Heart left ventricle (tissue), 16 donors: ENCODE measurements around the gene ZNF576. TPM values are rescaled to one million over a fixed set of nuclear protein-coding genes. Genes with fewer than 3 reads are reported as not detected.

Experiments
- ATAC-seq, 4 donors: fragments of 200-7000 bp; cut with Tn5 transposase; one replicate each; pipeline ENCODE4 v1.9.1; 2020 to 2022; ENCODE audit warnings: moderate library complexity in 4 of 4, mild to moderate bottlenecking in 3 of 4, moderate number of reproducible peaks in 1 of 4
- DNase-seq, 5 donors: peaks; one replicate each; pipeline ENCODE4 v3.0.0-alpha.2; 2020
- H3K27ac ChIP-seq, 12 donors: fragments of 200-600 bp; sonication (generic) in 4 of 12; one replicate each; pipeline versions ENCODE4 v1.5.0 to v1.8.0; 2016 to 2022; ENCODE audit warnings: mild to moderate bottlenecking in 2 of 12
- H3K27me3 ChIP-seq, 9 donors: fragments of 200-600 bp; sonication (generic) in 2 of 9; one replicate each; pipeline versions ENCODE4 v1.5.1 to v1.8.0; 2016 to 2022; ENCODE audit warnings: mild to moderate bottlenecking in 3 of 9
- H3K36me3 ChIP-seq, 9 donors: fragments of 200-600 bp; sonication (generic) in 2 of 9; one replicate each; pipeline versions ENCODE4 v1.5.0 to v1.8.0; 2018 to 2022; ENCODE audit warnings: mild to moderate bottlenecking in 2 of 9
- H3K4me1 ChIP-seq, 12 donors: fragments of 200-600 bp; sonication (generic) in 4 of 12; one replicate each; pipeline versions ENCODE4 v1.5.0 to v1.8.0; 2016 to 2022; ENCODE audit warnings: mild to moderate bottlenecking in 3 of 12
- H3K4me3 ChIP-seq, 12 donors: fragments of 200-600 bp; sonication (generic) in 4 of 12; one replicate each; pipeline versions ENCODE4 v1.5.0 to v1.8.0; 2017 to 2022; ENCODE audit warnings: mild to moderate bottlenecking in 9 of 12, moderate library complexity in 4 of 12
- H3K9me3 ChIP-seq, 12 donors: fragments of 200-600 bp; sonication (generic) in 4 of 12; one replicate each; pipeline versions ENCODE4 v1.5.0 to v1.8.0; 2016 to 2022; ENCODE audit warnings: mild to moderate bottlenecking in 1 of 12
- CTCF ChIP-seq, 12 donors: fragments of 200-600 bp; sonication (generic) in 4 of 12; IDR thresholded peaks; one replicate each; pipeline versions ENCODE4 v1.5.0 to v1.8.0; 2018 to 2022; ENCODE audit warnings: antibody characterized with exemption in 12 of 12, mild to moderate bottlenecking in 5 of 12
- POLR2A ChIP-seq, 2 donors: fragments of 450-650 bp; IDR thresholded peaks; one replicate each; pipeline ENCODE4 v1.6.1; 2017; ENCODE audit warnings: antibody characterized with exemption in 2 of 2, mild to moderate bottlenecking in 2 of 2, moderate library complexity in 2 of 2
- WGBS, 4 donors: extraction: QIAGEN DNeasy Blood & Tissue Kit in 2 of 4; methylation state at CpG; one replicate each; pipeline versions ENCODE4 v1.1.5 to v1.1.7; 2013 to 2018; 5-methylcytosine and 5-hydroxymethylcytosine counted together
- intact Hi-C, 10 donors: fragments of 100-400 bp; cut with DNase I; formaldehyde crosslinking; loops; one replicate each; pipeline versions ENCODE4 v1.11.1 to v1.14.2; 2022
- polyA plus RNA-seq, 2 donors: library from polyadenylated mRNA; stranded (reverse); fragments of 200-250 nt; gene quantifications; one replicate each; pipeline ENCODE4 v1.2.3, GENCODE V29; 2013
- total RNA-seq, 9 donors: library from RNA; depleted of rRNA in 2 of 9; stranded (reverse); fragments of >200 nt in 2 of 9; fragmentation: NEBNext Ultra II Directional in 3 of 9; extraction: Animal tissue kit (Norgen Biotek cat#: 25700) in 3 of 9; gene quantifications; one replicate each; pipeline versions ENCODE4 v1.1.0 to v1.2.4, GENCODE V29; 2016 to 2023
- donor health status: ischemic (EF 13 %, LVEDD 7.1; RV severe dilation, severe dysfunction).
- donor health status: healthy with polysubstance abuse.
- donor health status: DM: no; HTN: yes; CAD: no.
- donor health status: DM: no; HTN: no; CAD: no.
- donor health status: ischemic (EF 25% LVEDD 6.9; RV normal size, moderate dysfunction).
- donor health status: ischemic (EF 25% LVEDD 5.7; RV mildly dilated, moderate dysfunction).
- donor health status: healthy.
- donor health status: DM: yes; HTN: yes; CAD: no.
- donor health status: ischemic (EF 35%, LVEDD 5.7; RV mildly dilated, moderate dysfunction).
- donor health status: nonischemic (EF 11% LVEDD 7.7; RV severe dilation, severe dysfunction).
- donor health status: DM: yes; HTN: yes; CAD: no.
- donor health status: PGD.
- donor health status: ischemic (EF 29% LVEDD 5.4; RV normal size, mild dysfunction).
- donor health status: nonischemic (EF 23%, LVEDD 6.1; RV moderate dilation, normal function).

ZNF576 gene
- total and polyA plus RNA-seq, 11 donors, result 8.9 to 22.4 (median 11.8) TPM

- ATAC-seq (no peak), DNase-seq (no peak)
- no peak overlapping the region for H3K4me3 ChIP-seq
- no peak overlapping the region for H3K27ac ChIP-seq
- intact Hi-C loops, result no loop called here
- 53 to 67% (median 57%) methylated on average over 17 of the region's 17 CpGs for WGBS, 4 donors
- H3K4me1 ChIP-seq, result no peaks in the 10 kb centered on the region
- H3K36me3 ChIP-seq, result no peaks in the 10 kb centered on the region
- H3K9me3 ChIP-seq, result no peaks in the 10 kb centered on the region
- H3K27me3 ChIP-seq, result peaks cover 0 to 2% (median 0%) of the 10 kb centered on the region in 9 donors
- TF ChIP-seq POLR2A (IDR thresholded peaks at IDR 0.05) (no peak), CTCF (IDR thresholded peaks at IDR 0.05) (no peak)
Observed at GRCh38 chr19:43626838-43627237, 30.4 kb downstream of the ZNF576 start.

GRCh38 chr19:43628646-43629326 is 32.4 kb downstream of the ZNF576 start:
- DNase-seq (no peak), ATAC-seq (no peak)
- Histone ChIP-seq H3K4me1 (no peaks in the 10 kb centered on the region), H3K9me3 (no peaks in the 10 kb centered on the region), H3K36me3 (no peaks in the 10 kb centered on the region), H3K4me3 (no peak overlapping the region), H3K27ac (no peak overlapping the region), H3K27me3 (peaks cover 0 to 2% (median 0%) of the 10 kb centered on the region in 9 donors)
- intact Hi-C loops, result no loop called here
- 88 to 100% (median 91%) methylated on average over 3 of the region's 3 CpGs for WGBS, 4 donors
- TF ChIP-seq CTCF (IDR thresholded peaks at IDR 0.05) (no peak), POLR2A (IDR thresholded peaks at IDR 0.05) (no peak)

- ATAC-seq (no peak), DNase-seq (no peak)
- TF ChIP-seq CTCF (IDR thresholded peaks at IDR 0.05), result no peak
- no peak for TF ChIP-seq POLR2A (IDR thresholded peaks at IDR 0.05)
- 79 to 89% (median 85%) methylated on average over 5 of the region's 5 CpGs for WGBS, 4 donors
- no peak overlapping the region for H3K27ac ChIP-seq
- intact Hi-C loops, result no loop called here
- H3K9me3 ChIP-seq, result no peaks in the 10 kb centered on the region
- no peak overlapping the region for H3K4me3 ChIP-seq
- no peaks in the 10 kb centered on the region for H3K27me3 ChIP-seq
- H3K4me1 ChIP-seq, result no peaks in the 10 kb centered on the region
- no peaks in the 10 kb centered on the region for H3K36me3 ChIP-seq
Observed at GRCh38 chr19:43631491-43631890, 35.1 kb downstream of the ZNF576 start.

- Histone ChIP-seq H3K4me1 (no peaks in the 10 kb centered on the region), H3K9me3 (no peaks in the 10 kb centered on the region), H3K27ac (no peak overlapping the region), H3K36me3 (no peaks in the 10 kb centered on the region), H3K4me3 (no peak overlapping the region), H3K27me3 (peaks cover 0 to 6% (median 0%) of the 10 kb centered on the region in 9 donors)
- intact Hi-C loops, result no loop called here
- DNase-seq (no peak), ATAC-seq (no peak)
- WGBS, 4 donors, result 87 to 93% (median 89%) methylated on average over 4 of the region's 4 CpGs
- TF ChIP-seq CTCF (IDR thresholded peaks at IDR 0.05) (no peak), POLR2A (IDR thresholded peaks at IDR 0.05) (no peak)
Observed at GRCh38 chr19:43633520-43633919, 37.1 kb downstream of the ZNF576 start.
